ENCODE results near the gene TMEM256. TPM values are rescaled to one million over a fixed set of nuclear protein-coding genes. Genes with fewer than 3 reads are reported as not detected.
"Not testable (repeated sequence)": the region's sequence is repeated elsewhere in the genome, so short reads cannot be mapped to it uniquely, and the experiment has no call there.

Gene TMEM256
- polyA plus RNA-seq, 4 donors: 82.2 to 108 (median 90.2) TPM

GRCh38 chr17:7389924-7390910, 13.7 kb downstream of the TMEM256 start:
- no peak for DNase-seq (ENCODE audit: low read depth in 4 of 4, low spot score in 2 of 4)

- DNase-seq (ENCODE audit: low read depth in 4 of 4, low spot score in 2 of 4): no peak
Measured at GRCh38 chr17:7388856-7389255, 15.0 kb downstream of the TMEM256 start.

- no peak for DNase-seq (ENCODE audit: low read depth in 4 of 4, low spot score in 2 of 4)
Measured at GRCh38 chr17:7384489-7385081, 19.3 kb downstream of the TMEM256 start.

- no peak for DNase-seq (ENCODE audit: low read depth in 4 of 4, low spot score in 2 of 4)
Measured at GRCh38 chr17:7383742-7384488, 20.0 kb downstream of the TMEM256 start.

- no peak for DNase-seq (ENCODE audit: low read depth in 4 of 4, low spot score in 2 of 4)
Measured at GRCh38 chr17:7383371-7383741, 20.5 kb downstream of the TMEM256 start.

GRCh38 chr17:7382901-7383300, 21.0 kb downstream of the TMEM256 start:
- DNase-seq (ENCODE audit: low read depth in 4 of 4, low spot score in 2 of 4): no peak

- peak in 1 of 4 donors; percentile 13 for DNase-seq (ENCODE audit: low read depth in 4 of 4, low spot score in 2 of 4)
Measured at GRCh38 chr17:7380855-7381683, 22.8 kb downstream of the TMEM256 start, which contains the start of gene TNK1. Gene TNK1 (plus strand): TSS chr17:7381089. CDS start chr17:7382927, 1,838 bp downstream.

- DNase-seq (ENCODE audit: low read depth in 4 of 4, low spot score in 2 of 4): no peak
Measured at GRCh38 chr17:7380321-7380720, 23.6 kb downstream of the TMEM256 start.

GRCh38 chr17:7379134-7379533, 24.8 kb downstream of the TMEM256 start:
- DNase-seq (ENCODE audit: low read depth in 4 of 4, low spot score in 2 of 4): no peak

- no peak for DNase-seq (ENCODE audit: low read depth in 4 of 4, low spot score in 2 of 4)
Measured at GRCh38 chr17:7374353-7374752, 29.5 kb downstream of the TMEM256 start.

- DNase-seq (ENCODE audit: low read depth in 4 of 4, low spot score in 2 of 4): no peak
Measured at GRCh38 chr17:7370853-7371252, 33.0 kb downstream of the TMEM256 start.

- DNase-seq (ENCODE audit: low read depth in 4 of 4, low spot score in 2 of 4): no peak
Measured at GRCh38 chr17:7369825-7370224, 34.1 kb downstream of the TMEM256 start.

GRCh38 chr17:7368599-7368994, 35.3 kb downstream of the TMEM256 start:
- DNase-seq (ENCODE audit: low read depth in 4 of 4, low spot score in 2 of 4): not testable (repeated sequence)

- DNase-seq (ENCODE audit: low read depth in 4 of 4, low spot score in 2 of 4): no peak
Measured at GRCh38 chr17:7367918-7368598, 35.8 kb downstream of the TMEM256 start.

GRCh38 chr17:7367083-7367482, 36.8 kb downstream of the TMEM256 start:
- no peak for DNase-seq (ENCODE audit: low read depth in 4 of 4, low spot score in 2 of 4)

- DNase-seq (ENCODE audit: low read depth in 4 of 4, low spot score in 2 of 4): not testable (repeated sequence)
Measured at GRCh38 chr17:7365963-7366362, 37.9 kb downstream of the TMEM256 start.

GRCh38 chr17:7363311-7363710, 40.6 kb downstream of the TMEM256 start:
- no peak for DNase-seq (ENCODE audit: low read depth in 4 of 4, low spot score in 2 of 4)

GRCh38 chr17:7361906-7362305, 42.0 kb downstream of the TMEM256 start:
- no peak for DNase-seq (ENCODE audit: low read depth in 4 of 4, low spot score in 2 of 4)

GRCh38 chr17:7357381-7357780, 46.5 kb downstream of the TMEM256 start:
- DNase-seq (ENCODE audit: low read depth in 4 of 4, low spot score in 2 of 4): no peak

- DNase-seq (ENCODE audit: low read depth in 4 of 4, low spot score in 2 of 4): no peak
Measured at GRCh38 chr17:7356756-7357155, 47.1 kb downstream of the TMEM256 start.

All from left renal cortex interstitium (tissue), 4 donors.